ENCODE results near the gene NPAS3.

GRCh38 chr14:33612197-33612505 is 673.5 kb downstream of the NPAS3 start:
- TF ChIP-seq POLR2A (IDR thresholded peaks at IDR 0.05; ENCODE audit: low read depth, low read length) (no peak), TAF1 (IDR thresholded peaks at IDR 0.05; ENCODE audit: low read depth, low read length) (no peak), SPI1 (IDR thresholded peaks at IDR 0.05; ENCODE audit: low read depth, low read length) (no peak), POLR2AphosphoS5 (IDR thresholded peaks at IDR 0.05; ENCODE audit: low read depth, low read length) (no peak), PAX5 (IDR thresholded peaks at IDR 0.05; ENCODE audit: insufficient read depth, low read length, severe bottlenecking) (no peak)
